ENCODE measurements around the gene RBP3.

The RBP3 gene

DNA sequence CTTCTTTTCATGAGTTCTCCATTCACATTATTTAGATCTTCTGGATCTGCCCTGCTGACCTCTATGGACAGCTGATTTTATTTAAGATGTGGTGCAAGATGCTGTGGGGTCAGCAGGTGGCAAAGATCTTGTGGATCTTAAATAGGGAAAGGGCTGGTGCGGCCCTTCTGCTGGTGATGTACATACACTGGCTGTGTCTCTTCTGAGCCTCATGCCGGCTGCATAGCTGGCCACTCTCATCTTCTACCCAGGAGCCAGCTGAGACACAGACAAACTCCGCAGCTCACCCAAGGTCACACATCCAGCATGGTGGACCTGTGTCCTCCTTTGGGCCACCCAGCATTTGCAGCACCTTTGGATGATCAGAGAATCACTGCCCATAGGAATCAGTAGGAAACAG, 9.7 kb downstream of the RBP3 start:
- DNase-seq (ENCODE audit: low read depth in 2 of 2): no peak

DNA sequence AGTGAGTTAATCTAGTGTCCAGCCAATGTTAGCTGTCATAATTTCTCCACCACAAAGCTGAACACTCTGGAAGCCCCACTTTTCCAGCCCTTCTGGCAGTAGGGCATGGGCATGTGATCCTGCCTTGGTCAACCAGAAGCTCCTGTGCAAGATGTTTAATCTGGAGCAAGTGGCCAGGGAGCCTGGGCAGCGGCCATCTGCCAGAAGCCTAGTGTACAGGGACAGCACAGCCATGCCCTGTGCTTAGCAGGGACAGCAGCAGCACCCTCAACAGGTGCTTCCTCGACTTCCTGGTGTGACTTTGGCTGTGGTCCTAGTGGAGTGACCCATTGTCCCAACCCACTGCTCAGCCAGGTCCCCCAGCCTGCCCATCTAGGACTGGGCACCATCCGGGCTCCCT, 10.3 kb downstream of the RBP3 start:
- DNase-seq (ENCODE audit: low read depth in 2 of 2): no peak

DNA sequence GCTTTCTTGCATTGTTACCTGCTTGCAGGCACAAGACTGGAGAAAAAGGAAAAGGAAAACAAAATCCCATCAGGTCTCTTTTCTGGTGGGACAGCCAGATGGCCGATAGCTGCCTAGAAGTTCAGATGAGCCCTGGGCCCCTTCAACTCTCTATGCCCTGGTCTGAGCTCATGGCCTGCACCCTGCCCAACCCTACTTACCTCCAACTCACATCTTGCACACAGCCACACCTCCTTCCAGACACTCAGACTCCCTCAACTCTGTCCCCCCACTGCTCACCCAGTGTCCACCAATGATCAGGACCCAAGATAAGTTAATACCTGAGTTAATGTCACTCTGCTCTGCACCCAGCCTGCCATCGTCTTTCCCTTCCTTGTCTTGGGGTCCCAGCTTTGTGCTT, 10.9 kb downstream of the RBP3 start:
- DNase-seq (ENCODE audit: low read depth in 2 of 2): no peak

DNA sequence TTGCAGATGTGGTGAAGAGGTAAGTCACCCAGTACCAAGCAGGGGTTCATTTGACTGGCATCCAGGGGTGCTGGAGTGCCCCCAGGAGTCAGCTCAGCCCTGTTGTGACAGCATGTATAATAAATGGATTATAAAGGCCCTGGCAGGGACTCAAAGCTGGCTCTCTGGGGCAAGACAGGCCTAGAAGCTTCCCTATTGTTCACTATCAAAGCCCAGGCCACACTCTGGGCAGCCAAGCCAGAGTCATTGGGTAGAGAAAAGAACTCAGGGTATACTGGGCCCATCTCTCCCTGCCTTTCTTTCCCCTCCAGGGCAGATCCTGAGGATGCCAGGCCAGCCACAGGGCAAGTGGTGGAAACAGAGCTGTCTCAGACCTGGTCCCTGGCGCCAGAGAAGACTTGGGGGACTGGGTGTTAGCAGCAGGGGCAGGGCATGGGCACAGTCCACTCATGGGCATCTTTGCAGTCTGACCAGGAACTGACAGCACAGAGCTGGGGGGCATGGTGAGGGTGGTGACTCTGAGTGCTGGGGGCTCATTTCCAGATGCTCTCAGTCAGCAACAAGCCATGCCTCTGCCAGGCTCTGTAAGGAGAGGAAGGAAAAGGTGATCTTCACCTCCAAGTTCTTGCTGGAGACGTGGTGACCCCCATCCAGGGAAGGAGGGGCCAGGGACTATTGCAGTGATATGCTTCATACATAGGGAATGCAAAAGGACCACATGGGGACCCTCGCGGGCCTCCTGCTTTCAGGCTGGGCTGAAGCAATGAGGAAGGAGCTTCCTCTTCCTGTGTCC, 11.7 kb downstream of the RBP3 start:
- DNase-seq (ENCODE audit: low read depth in 2 of 2): no peak

DNA sequence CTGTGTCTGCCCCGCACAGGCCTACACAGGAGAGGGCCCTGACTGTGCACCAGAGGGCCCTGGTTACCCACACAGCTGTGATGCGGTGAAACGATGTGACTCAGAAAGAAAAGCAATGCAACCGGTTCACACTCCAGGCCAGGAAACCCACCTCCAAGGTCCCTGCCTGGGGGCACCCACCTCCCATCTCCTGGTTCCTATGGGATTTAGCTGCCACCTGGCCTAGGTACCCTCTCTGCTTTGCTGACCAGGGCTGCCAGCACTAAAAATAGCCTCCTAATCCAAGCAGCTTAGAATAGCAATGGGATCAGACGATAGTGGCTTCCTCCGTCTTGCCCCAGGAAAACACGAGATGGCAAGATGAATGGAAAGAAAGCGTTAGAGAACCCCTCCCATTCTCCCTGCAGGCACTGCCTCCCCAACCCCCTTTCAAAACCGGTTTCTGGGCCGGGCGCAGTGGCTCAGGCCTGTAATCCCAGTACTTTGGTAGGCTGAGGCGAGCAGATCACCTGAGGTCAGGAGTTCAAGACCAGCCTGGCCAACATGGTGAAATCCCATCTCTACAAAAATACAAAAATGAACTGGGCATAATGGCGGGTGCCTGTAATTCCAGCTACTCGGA, 12.4 kb downstream of the RBP3 start:
- DNase-seq (ENCODE audit: low read depth in 2 of 2): no peak

DNA sequence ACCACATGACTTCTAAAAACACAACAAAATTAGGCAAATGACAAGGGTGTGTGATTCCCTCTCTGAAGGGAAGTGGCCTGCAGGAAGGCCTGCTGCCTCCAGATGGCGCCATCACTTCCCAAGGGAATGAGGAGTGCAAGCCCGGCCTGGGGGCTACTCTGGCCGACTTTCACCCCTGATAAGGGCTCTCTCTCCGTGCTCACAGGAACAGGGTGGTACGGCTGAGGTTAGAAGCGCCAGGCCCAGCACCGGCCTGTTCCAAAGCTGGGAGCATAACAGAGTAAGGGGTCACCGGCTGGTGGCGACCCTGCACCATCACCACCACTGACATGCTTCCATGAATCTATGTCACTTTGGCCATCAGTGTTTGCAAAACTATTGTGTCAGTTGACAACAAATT, 13.1 kb downstream of the RBP3 start:
- peak in 1 of 2 donors; percentile 30 for DNase-seq (ENCODE audit: low read depth in 2 of 2)

DNA sequence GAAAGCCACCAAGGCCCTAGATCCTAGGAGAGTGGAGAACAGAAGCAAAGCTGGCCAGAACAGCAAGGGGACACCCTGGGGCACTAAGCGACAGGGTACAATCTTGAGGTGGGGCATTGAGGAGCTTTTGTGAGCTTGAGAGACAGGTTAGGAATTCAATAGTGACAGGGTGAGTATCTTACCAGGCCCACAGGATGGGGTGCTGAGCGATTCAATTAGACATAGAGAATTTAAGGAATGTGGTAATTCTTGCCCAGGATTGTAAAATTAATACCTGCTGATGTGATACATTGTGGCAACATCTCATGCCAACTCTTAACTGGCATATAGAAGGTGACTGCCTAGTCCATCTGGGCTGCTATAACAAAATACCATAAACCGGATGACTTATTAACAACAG, 14.0 kb downstream of the RBP3 start:
- DNase-seq (ENCODE audit: low read depth in 2 of 2): no peak

DNA sequence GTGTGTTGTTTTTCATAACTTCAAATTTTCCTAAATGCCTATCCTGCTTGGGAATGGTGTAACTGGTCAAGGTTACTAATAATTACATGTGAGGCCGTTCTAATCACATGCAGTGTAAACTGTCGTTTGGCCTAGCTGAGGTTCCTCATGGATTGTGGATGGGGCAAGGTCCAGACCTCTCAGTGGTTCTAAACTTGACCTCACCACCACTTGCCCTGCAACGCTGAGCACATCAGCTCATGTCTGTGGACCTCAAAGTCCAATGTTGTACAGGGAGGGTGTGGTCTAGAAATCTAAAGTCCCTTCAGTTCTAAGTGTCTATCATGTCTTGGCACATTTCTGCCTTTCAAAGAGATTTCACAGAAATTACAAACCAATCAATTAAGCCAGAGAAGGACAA, 15.6 kb downstream of the RBP3 start:
- DNase-seq (ENCODE audit: low read depth in 2 of 2): no peak

DNA sequence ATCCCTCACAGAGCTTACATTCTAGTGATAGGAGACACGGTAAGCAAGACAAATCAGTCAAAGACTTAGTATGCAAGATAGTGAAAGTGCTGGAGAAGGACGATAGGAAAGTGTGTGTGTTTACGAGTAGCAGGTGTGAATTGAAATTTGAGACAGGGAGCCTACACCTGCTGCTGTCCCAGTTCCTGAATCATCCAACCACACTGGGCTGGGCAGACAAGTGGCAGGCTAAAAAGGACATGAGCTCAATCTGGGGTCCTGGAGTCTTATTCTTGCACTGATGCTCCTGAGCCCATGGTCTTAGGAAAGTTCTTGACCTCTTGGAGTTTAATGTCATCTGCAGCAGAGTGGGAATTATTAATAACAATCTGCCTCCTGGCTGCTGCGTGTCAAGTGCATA, 16.2 kb downstream of the RBP3 start:
- no peak for DNase-seq (ENCODE audit: low read depth in 2 of 2)

DNA sequence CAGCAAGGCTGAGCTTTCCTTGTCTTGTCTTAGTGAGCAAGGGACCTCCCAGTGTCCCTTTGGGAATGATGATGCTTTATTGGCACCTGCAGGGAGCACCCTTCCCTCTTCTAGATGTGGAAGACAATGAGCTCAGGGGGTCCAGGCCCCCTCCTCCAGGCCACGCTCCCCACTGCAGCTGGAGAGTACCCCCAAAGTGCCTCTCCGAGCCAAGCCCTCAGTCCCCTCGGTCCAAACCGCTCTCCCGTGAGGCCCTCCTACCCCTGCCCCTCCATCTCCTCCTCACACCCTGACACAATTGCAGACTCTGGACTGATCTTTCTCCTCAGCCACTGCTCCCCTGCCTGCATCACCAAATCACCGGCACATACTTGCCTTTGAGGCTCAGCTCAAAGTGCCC, 16.7 kb downstream of the RBP3 start:
- no peak for DNase-seq (ENCODE audit: low read depth in 2 of 2)

DNA sequence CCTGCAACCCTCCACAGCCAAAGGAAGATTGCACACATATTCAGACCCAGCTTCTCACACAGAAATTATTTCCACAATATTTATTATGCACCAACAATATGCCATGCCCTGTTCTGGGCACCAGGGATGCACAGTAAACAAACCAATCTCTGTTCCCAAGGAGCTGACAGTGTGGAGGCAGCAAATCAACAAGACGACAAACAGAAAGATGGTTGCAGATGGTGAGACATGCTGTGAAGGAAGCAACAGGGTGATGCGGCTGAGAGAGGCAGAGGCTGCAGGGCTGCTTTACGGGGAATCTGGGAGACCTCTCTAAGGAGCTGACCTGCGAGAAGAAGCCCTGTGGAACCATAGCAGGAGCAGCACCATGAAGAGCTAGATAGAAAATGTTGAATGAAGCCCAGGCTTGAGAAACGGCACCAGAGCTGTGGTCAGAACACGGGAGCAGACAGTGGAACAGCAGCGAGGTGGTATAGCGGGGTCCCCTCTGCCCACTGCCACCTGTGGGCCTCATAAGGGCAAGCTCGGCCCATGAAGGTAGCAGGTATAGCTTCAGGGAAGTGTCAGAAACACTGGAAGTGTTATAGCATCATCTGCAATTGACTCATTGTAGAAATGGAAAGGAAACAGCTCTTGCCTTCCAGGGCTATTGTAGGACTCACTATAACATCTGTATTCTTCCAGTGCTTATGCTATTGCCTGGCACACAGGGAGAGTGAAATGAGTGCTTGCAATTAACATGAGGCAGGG, 17.4 kb downstream of the RBP3 start:
- no peak for DNase-seq (ENCODE audit: low read depth in 2 of 2)

DNA sequence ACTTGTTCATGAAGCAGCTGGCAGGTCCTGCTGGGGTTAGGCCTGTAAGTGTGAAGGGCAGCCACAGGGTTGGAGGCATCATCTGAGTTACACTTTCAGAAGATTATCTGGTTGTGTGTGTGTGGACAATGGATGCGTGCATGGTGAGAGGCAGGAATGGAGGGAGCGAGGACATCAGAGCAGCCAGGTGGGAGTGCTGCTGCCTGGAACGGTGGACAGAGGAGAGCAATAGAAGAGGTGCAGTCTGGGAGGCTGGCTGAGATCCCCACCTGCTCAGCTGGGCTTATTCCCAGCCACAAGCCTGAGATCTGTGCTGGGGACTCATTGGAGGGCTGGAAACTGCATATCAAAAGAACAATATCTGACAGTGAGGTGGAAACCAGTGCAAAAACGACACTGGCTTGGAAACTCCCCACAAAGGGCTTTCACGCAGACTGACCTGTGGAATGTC, 18.0 kb downstream of the RBP3 start:
- no peak for DNase-seq (ENCODE audit: low read depth in 2 of 2)

DNA sequence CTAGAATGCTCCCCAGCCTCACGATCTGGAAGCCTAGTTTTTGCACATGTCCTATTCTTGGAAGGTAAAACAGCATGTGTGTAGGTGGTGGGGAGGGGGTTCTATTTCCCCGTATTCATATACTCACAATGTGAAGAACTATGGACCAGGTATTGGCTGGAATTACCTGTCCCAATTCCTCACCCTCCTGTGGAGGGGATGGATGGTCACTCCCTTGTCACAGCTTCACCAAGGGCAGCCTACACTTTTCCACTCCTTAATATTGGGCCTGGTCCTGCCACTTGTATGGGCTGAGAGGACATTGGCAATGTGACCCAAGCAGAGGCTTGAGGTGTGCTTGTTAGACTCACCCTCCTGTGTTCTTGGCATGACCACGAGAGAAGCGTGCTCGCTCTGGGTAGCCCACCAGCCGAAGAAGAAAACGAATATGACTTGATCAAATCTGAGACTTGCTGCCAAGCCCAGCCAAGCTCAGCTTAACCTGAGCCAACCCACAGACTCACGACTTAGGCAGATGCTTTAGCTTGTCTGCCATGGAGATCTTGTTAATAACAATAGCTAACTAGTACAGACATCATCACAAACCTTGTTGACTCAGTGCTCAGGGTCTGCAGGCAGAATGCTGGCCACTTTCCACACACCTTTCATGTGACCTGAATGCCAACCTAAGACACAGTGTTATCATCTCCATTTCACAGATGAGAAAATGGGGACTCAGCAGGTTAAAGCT, 18.7 kb downstream of the RBP3 start:
- DNase-seq (ENCODE audit: low read depth in 2 of 2): no peak

DNA sequence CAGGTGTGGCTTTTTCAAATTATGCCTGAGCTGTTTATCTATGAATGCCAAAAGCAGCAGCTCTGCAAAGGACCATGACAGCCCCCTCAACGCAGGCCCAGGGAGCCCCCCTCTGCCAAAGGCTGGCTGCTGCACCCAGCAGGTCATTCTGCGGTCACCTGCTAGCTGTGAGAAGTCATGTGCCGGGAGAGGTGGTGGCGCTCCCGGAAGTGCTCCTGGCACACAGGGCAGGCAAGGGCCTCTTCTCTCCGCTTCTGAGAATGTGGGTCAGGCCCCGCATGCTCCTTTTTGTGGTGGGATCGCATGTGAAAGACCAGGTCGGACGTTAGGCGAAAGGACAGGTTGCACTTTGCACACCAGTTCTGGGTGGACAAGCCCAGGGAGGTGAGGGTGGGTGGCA, 19.5 kb downstream of the RBP3 start:
- DNase-seq (ENCODE audit: low read depth in 2 of 2): no peak

DNA sequence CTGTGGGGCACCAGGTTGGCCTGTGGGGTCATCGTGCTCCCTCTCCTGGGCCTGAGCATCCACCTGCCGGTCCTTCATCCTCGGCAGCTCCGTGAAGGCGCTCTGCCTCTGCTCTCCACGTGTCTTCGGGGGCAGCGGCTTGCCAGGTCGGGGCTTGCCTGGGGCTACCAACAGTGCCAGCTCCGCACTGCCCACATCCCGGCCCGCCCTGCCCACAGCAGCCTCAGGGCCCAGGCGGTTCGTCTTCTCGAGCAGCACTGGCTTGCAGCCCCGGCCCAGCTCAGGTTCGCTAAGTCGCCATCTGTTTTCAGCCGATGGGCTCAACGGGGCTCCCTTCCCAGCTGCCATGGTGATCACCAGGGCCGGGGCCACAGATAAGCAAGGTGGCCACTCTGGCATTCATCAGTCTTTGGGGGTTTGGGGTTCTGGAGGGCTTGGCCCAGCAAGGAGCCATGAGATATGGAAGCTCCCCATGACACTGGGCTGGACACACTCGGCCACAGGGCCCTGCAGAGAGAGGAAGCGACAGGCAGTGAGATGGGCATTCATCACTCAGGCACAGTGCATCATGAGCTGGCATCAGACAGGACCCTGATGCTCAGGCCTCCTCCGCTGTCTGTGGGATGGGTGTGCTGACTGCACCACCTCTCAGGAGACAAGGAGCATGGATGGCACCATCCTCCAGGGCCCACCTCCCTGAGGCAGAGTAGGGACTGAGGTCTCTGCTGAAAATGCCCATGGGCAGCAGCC, 20.4 kb downstream of the RBP3 start:
- no peak for DNase-seq (ENCODE audit: low read depth in 2 of 2)

DNA sequence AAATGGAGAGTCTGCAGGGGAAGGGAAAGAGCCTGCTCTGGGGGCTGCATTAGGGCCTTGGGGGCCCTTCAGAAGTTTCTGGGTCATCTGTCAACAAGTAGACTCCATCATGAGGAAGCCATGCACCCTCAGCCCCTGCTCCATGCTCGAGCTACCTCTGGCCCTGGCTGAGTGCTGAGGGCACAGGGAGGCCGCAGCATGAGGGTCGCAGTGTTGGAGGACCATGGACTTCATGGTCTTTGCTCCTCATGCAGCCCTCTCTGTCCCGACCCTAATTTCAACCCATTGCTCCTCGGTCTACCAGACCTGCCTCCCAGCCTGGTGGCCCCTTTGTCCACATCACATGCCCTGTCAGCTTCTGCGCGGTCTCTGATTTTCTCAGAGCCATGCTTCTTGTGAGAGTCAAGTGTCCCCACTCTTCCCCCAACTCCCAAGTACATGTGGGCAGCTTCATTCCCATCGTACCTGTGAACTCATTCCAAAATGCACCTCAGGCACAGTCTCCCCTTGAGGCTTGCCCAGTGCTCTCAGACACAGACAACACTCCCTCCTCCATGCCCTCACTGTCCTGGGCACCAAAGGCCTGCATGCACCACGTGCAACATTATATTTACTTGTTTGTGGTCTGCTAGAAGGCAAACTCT, 21.2 kb downstream of the RBP3 start:
- no peak for DNase-seq (ENCODE audit: low read depth in 2 of 2)

DNA sequence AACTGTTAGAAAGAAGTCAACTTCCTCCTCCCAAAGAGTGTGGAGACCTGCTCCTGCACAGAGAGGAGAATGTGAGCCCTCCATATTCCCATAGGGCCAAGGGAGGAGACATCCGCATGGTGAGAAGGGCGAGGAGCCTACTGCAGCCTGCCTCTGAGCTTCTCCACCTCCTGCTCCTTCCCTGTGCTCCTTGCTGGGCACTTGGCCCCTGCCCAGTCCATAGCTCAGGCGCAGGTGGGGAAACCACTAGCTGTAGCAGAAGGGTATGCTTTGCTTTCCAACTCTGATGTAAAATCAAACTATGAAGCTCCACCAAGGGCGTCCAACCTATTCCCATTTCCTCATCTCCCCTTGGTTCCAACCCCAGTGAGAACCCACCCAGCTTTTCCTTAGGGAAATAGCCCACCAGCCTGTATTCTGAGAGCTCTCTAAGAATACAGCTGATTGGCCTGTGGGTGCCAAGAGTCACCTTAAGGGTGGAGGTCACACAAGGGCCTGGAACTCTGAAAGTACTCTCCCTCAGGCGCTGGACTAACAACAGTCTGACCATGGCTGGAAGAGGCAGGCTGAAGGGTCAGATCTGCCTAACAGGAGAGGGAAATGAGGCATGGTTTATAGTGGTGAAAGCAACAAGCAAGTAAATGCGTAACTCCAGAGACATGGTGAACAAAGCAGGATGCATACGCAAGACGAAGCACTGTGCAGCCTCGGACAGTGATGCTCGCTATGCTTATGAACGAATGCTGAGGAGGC, 22.0 kb downstream of the RBP3 start:
- DNase-seq (ENCODE audit: low read depth in 2 of 2): no peak

DNA sequence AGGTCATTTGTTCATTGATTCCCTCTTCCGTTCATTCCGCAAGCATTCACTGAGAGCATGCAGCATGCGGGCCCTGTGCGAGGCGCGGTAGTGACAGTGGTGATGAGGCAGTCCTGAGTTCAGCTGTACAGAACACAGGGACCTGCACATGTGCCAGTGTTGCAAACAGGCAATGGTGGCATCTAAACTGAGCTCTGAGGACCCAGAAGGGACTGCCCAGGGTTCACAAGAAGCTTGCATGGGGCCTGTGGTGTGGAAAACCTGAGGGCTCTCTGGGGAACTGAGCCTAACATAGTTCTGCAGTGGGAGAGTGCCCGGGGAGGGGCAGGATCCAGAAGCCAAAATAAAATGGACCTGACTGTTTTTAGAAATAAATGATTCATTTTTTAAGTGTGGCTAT, 22.7 kb downstream of the RBP3 start:
- DNase-seq (ENCODE audit: low read depth in 2 of 2): no peak

DNA sequence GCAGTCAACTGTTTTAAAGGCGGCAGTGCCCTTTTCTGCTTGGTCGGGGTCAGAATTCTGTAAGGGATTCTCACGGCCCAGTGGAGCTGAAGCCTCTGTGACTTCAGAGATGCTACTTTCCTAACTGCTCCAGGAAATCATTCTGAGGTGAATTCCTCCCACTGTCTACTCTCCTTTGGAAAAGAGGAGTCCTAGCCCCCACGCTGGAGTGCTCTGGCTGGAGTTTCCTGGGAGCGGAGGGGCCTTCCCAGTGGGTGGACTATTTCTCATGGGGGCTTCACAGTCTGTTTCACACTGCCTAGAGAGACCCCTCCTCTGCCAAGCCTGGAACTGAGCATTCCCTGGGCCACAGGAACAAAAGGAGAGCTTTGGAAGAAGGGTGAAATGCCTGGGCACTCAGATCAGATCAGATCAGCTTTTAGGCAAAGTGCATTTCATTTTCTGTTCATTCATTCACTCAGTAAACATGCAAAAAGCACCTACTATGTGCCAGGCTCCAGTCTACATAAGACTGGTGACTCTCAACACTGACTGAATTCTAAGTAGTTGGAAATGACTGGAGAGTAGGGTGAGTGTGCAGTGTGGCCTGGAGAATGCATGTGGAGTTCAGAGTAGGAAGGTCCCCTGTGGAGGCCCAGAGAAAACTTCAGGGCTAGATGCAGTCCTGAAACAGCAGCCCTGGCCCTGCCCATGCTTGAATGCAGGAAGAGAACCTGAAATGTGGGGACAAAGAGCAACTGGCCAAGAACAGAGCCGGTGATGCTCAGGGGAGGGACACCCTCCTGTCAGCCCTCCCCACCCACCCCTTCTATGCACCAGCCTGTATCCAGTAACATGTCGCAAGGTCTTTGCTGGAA, 23.7 kb downstream of the RBP3 start:
- DNase-seq (ENCODE audit: low read depth in 2 of 2): no peak

Measured in stimulated activated CD8-positive, alpha-beta memory T cell treated with anti-CD3 and anti-CD28 coated beads, Interleukin-2, amount 100 ng/mL, for 48 hours (primary cell).